Measurements from ENCODE around the gene MGRN1.
A peak's percentile ranks its signal among the peaks of the same experiment; 100 is the strongest.

The MGRN1 gene

GRCh38 chr16:4624015-4624826, at the start of gene MGRN1:
Gene MGRN1, plus strand, starts transcription at chr16:4624826. Its CDS starts 135 bp downstream, at chr16:4624961.
- peak; percentile 78 to 80 for DNase-seq (ENCODE audit: low read depth in 2 of 2)

- no peak for DNase-seq (ENCODE audit: low read depth in 2 of 2)
These were observed 49.5 kb upstream of the MGRN1 start for GRCh38 chr16:4574919-4575705.

- DNase-seq (ENCODE audit: low read depth in 2 of 2): no peak
These were observed 48.6 kb upstream of the MGRN1 start for GRCh38 chr16:4576008-4576407.

- no peak for DNase-seq (ENCODE audit: low read depth in 2 of 2)
These were observed 45.6 kb upstream of the MGRN1 start for GRCh38 chr16:4578961-4579530.

- DNase-seq (ENCODE audit: low read depth in 2 of 2): no peak
These were observed 44.4 kb upstream of the MGRN1 start for GRCh38 chr16:4580250-4580649.

GRCh38 chr16:4583906-4584305, 40.7 kb upstream of the MGRN1 start:
- no peak for DNase-seq (ENCODE audit: low read depth in 2 of 2)

- DNase-seq (ENCODE audit: low read depth in 2 of 2): no peak
These were observed 38.3 kb upstream of the MGRN1 start for GRCh38 chr16:4586291-4586690.

GRCh38 chr16:4588386-4588785, 36.2 kb upstream of the MGRN1 start:
- DNase-seq (ENCODE audit: low read depth in 2 of 2): no peak

- no peak for DNase-seq (ENCODE audit: low read depth in 2 of 2)
These were observed 35.7 kb upstream of the MGRN1 start for GRCh38 chr16:4588961-4589360.

GRCh38 chr16:4591191-4591590, 33.4 kb upstream of the MGRN1 start:
- no peak for DNase-seq (ENCODE audit: low read depth in 2 of 2)

- no peak for DNase-seq (ENCODE audit: low read depth in 2 of 2)
These were observed 32.7 kb upstream of the MGRN1 start for GRCh38 chr16:4591706-4592470.

GRCh38 chr16:4593086-4593485, 31.5 kb upstream of the MGRN1 start:
- no peak for DNase-seq (ENCODE audit: low read depth in 2 of 2)

GRCh38 chr16:4594433-4595410, 29.9 kb upstream of the MGRN1 start:
- no peak for DNase-seq (ENCODE audit: low read depth in 2 of 2)

- no peak for DNase-seq (ENCODE audit: low read depth in 2 of 2)
These were observed 27.5 kb upstream of the MGRN1 start for GRCh38 chr16:4597174-4597573.

GRCh38 chr16:4599037-4599436, 25.6 kb upstream of the MGRN1 start:
- DNase-seq (ENCODE audit: low read depth in 2 of 2): no peak

GRCh38 chr16:4599545-4599944, 25.1 kb upstream of the MGRN1 start:
- no peak for DNase-seq (ENCODE audit: low read depth in 2 of 2)

GRCh38 chr16:4601036-4601863, 23.4 kb upstream of the MGRN1 start:
- no peak for DNase-seq (ENCODE audit: low read depth in 2 of 2)

- DNase-seq (ENCODE audit: low read depth in 2 of 2): no peak
These were observed 22.8 kb upstream of the MGRN1 start for GRCh38 chr16:4601864-4602186.

GRCh38 chr16:4602331-4602730, 22.3 kb upstream of the MGRN1 start:
- no peak for DNase-seq (ENCODE audit: low read depth in 2 of 2)

GRCh38 chr16:4603624-4604170, 20.9 kb upstream of the MGRN1 start:
- DNase-seq (ENCODE audit: low read depth in 2 of 2): no peak
